A673 (cell line): ENCODE results near the gene CCK. TPM values are rescaled to one million over a fixed set of nuclear protein-coding genes. Genes with fewer than 3 reads are reported as not detected.

Experiments used
- BruUV-seq: library from RNA; stranded (reverse); fragments of 400-500 nt; replicated peaks from 2 replicates; lab custom pipeline; 2021; lab: Mats Ljungman, UMichigan
- CTCF ChIA-PET: fragments of 300-600 bp; sonication (Branson Sonifier 250); formaldehyde crosslinking; loops from one replicate; lab custom pipeline; 2022; ENCODE audit warnings: antibody characterized with exemption; lab: Charles Lee
- POLR2A ChIA-PET: fragments of 300-600 bp; sonication (Branson Sonifier 250); formaldehyde crosslinking; loops from one replicate; lab custom pipeline; 2022; ENCODE audit warnings: antibody characterized with exemption; ENCODE audit not compliant: low non-redundant PET; lab: Charles Lee
- DNase-seq: peaks from one replicate; pipeline ENCODE4 v3.0.0-alpha.2; 2015; ENCODE audit warnings: low spot score
- H3K27ac ChIP-seq: fragments of 200-600 bp; sonication (generic); 2 replicates; pipeline ENCODE4 v1.5.1; 2016; ENCODE audit warnings: mixed run types, low read depth, mild to moderate bottlenecking, mixed read lengths, antibody characterized with exemption, low read length; ENCODE audit not compliant: poor library complexity, severe bottlenecking
- H3K27me3 ChIP-seq: fragments of 200-600 bp; sonication (generic); replicated peaks from 2 replicates; pipeline ENCODE4 v1.6.1; 2017; ENCODE audit warnings: mixed run types, low read depth, mild to moderate bottlenecking, mixed read lengths, antibody characterized with exemption, low read length; ENCODE audit not compliant: insufficient read depth, poor library complexity
- H3K36me3 ChIP-seq: fragments of 200-600 bp; sonication (generic); 2 replicates; pipeline ENCODE4 v1.6.1; 2016; ENCODE audit warnings: mixed run types, mild to moderate bottlenecking, mixed read lengths, antibody characterized with exemption, low read length; ENCODE audit not compliant: insufficient read depth, poor library complexity, severe bottlenecking
- H3K4me1 ChIP-seq: fragments of 200-600 bp; sonication (generic); 2 replicates; pipeline ENCODE4 v1.6.1; 2017; ENCODE audit warnings: mixed run types, mild to moderate bottlenecking, mixed read lengths, antibody characterized with exemption, low read length; ENCODE audit not compliant: insufficient read depth, poor library complexity, severe bottlenecking
- H3K4me3 ChIP-seq: fragments of 200-600 bp; sonication (generic); 2 replicates; pipeline ENCODE4 v1.5.1; 2016; ENCODE audit warnings: low read depth, mixed run types, mild to moderate bottlenecking, mixed read lengths, low read length; ENCODE audit not compliant: poor library complexity, severe bottlenecking
- H3K9me3 ChIP-seq: fragments of 200-600 bp; sonication (generic); 2 replicates; pipeline ENCODE4 v1.6.1; 2016; ENCODE audit warnings: mixed run types, low read depth, mild to moderate bottlenecking, mixed read lengths, antibody characterized with exemption, low read length; ENCODE audit not compliant: poor library complexity, severe bottlenecking
- EZH2 ChIP-seq: fragments of 200-600 bp; sonication (generic); IDR thresholded peaks from 2 replicates; pipeline ENCODE4 v1.6.1; 2017; ENCODE audit warnings: borderline replicate concordance, low read depth, mild to moderate bottlenecking, mixed read lengths, antibody characterized with exemption, low read length; ENCODE audit not compliant: poor library complexity, severe bottlenecking
- intact Hi-C: fragments of 100-400 bp; cut with micrococcal nuclease; formaldehyde crosslinking; loops from one replicate; pipeline ENCODE4 v1.10.0; 2022; ENCODE audit not compliant: unreplicated experiment
- total RNA-seq: library from RNA; stranded (reverse); gene quantifications from 2 replicates; pipeline ENCODE4 v1.2.3, GENCODE V29; 2021
- TF ChIP-seq, protein P1 (sequence below): fragments of 300-800, 200-600 bp; sonication (generic); conservative IDR thresholded peaks from 2 replicates; pipeline ENCODE4 v1.5.1; 2017; ENCODE audit warnings: low read depth, mild to moderate bottlenecking, antibody characterized with exemption, low read length, moderate library complexity, mixed read lengths

CCK gene
- total RNA-seq, 1 experiment from 2014 or later: 19.6 TPM

DNA sequence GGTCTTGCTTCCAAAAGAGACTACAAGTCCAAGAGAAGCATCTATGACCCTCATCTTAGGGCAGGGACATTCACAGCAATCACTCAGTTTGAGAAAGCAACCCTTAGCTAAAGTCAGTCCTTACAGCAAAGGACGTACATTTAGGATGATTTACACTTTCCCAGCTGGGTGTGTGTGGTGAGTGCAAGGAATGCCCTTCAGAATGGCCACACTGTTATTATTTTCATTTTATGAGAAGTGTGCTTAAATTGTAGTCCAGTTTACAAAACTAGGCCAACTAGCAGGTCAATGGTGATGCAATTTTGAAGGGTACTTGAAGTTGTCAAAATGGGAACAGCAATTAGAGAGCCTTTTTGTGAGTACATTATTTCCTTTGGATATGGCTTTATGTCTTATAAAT lies 26.0 kb upstream of the CCK start:
- no peak overlapping the region for H3K27ac ChIP-seq
- H3K27me3 ChIP-seq: no peaks in the 10 kb centered on the region
- CTCF ChIA-PET: no interaction called here
- no peaks in the 10 kb centered on the region for H3K9me3 ChIP-seq
- TF ChIP-seq, protein P1, sequence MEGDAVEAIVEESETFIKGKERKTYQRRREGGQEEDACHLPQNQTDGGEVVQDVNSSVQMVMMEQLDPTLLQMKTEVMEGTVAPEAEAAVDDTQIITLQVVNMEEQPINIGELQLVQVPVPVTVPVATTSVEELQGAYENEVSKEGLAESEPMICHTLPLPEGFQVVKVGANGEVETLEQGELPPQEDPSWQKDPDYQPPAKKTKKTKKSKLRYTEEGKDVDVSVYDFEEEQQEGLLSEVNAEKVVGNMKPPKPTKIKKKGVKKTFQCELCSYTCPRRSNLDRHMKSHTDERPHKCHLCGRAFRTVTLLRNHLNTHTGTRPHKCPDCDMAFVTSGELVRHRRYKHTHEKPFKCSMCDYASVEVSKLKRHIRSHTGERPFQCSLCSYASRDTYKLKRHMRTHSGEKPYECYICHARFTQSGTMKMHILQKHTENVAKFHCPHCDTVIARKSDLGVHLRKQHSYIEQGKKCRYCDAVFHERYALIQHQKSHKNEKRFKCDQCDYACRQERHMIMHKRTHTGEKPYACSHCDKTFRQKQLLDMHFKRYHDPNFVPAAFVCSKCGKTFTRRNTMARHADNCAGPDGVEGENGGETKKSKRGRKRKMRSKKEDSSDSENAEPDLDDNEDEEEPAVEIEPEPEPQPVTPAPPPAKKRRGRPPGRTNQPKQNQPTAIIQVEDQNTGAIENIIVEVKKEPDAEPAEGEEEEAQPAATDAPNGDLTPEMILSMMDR: no peak
- no peak for TF ChIP-seq EZH2
- no TSS peak for BruUV-seq
- no peak overlapping the region for H3K4me3 ChIP-seq
- POLR2A ChIA-PET: no interaction called here
- H3K36me3 ChIP-seq: no peaks in the 10 kb centered on the region
- no peak for DNase-seq
- intact Hi-C loops: no loop called here
- no peaks in the 10 kb centered on the region for H3K4me1 ChIP-seq

DNA sequence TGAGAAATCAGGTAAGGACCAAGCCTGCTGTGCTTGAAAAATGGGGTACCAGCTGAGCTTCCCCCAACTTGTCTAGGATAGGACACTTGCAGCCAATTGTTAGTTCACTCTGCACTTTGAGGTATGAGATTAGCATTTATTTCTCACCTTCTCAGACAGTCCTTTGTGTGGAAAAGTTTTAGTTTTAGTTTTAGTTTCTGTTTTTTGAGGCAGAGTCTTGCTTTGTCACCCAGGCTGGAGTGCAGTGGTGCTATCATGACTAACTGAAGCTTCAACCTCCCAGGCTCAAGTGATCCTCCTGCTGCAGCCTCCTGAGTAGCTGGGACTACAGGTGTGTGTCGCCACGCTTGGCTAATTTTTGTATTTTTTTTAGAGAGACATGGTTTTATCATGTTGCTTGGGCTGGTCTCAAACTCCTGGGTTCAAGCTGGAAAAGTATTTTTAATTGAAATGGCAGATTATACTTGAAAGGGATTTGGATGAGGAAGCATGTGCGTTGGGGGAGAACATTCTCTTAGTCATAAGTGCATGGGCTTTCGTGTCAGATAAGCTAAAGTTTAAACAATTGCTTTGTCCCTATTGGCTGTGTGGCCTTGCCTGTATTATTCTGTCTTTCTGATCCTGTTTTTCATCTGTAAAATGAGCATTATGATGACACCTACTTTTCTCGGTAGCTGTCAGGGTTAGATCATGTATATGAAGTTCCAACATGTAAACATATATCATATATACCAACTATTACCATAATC lies 25.2 kb upstream of the CCK start:
- intact Hi-C loops: no loop called here
- H3K27ac ChIP-seq: no peak overlapping the region
- ChIA-PET POLR2A (no interaction called here), CTCF (no interaction called here)
- TF ChIP-seq, protein P1: no peak
- TF ChIP-seq EZH2: no peak
- no peaks in the 10 kb centered on the region for H3K27me3 ChIP-seq
- no peak overlapping the region for H3K4me3 ChIP-seq
- no peak for DNase-seq
- H3K4me1 ChIP-seq: no peaks in the 10 kb centered on the region
- BruUV-seq: no TSS peak
- H3K9me3 ChIP-seq: no peaks in the 10 kb centered on the region
- H3K36me3 ChIP-seq: no peaks in the 10 kb centered on the region

DNA sequence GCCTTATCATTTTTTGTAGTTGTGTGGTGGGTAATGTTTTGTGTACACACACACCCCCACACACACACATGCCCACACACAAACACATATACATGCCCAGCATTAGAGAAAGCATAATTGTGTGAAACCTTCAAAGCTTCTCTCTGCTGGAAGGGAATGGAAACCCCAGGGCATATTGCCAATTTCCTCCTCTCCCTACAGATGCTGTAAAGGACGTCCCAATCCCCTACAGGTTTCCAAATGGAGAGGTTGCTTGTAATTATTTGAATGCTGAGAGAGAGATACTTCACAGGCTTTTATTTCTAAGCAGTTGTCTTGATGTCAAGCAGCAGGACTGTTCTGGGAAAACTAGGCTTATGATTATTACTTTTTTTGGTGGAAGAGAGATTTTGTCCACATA lies 23.0 kb upstream of the CCK start:
- no peaks in the 10 kb centered on the region for H3K9me3 ChIP-seq
- H3K27ac ChIP-seq: no peak overlapping the region
- H3K36me3 ChIP-seq: no peaks in the 10 kb centered on the region
- CTCF ChIA-PET: no interaction called here
- BruUV-seq: no TSS peak
- no peak for DNase-seq
- TF ChIP-seq, protein P1: no peak
- TF ChIP-seq EZH2: no peak
- no peaks in the 10 kb centered on the region for H3K4me1 ChIP-seq
- POLR2A ChIA-PET: interaction anchor here (0.5 kb wide), 1 partner anchor 27 kb away, joined by 6 read pairs; no protein-coding TSS in a partner anchor
- no peaks in the 10 kb centered on the region for H3K27me3 ChIP-seq
- no peak overlapping the region for H3K4me3 ChIP-seq
- intact Hi-C loops: no loop called here
